AG08396 (cell line): Measurements from ENCODE around the gene CPT1B.
A peak's percentile ranks its signal among the peaks of the same experiment; 100 is the strongest.
"Not testable (repeated sequence)": the region's sequence is repeated elsewhere in the genome, so short reads cannot be mapped to it uniquely, and the experiment has no call there.

Experiments
- DNase-seq: peaks from one replicate; pipeline ENCODE4 v3.0.0; 2012; ENCODE audit warnings: low spot score, mixed read lengths

CPT1B gene

DNA sequence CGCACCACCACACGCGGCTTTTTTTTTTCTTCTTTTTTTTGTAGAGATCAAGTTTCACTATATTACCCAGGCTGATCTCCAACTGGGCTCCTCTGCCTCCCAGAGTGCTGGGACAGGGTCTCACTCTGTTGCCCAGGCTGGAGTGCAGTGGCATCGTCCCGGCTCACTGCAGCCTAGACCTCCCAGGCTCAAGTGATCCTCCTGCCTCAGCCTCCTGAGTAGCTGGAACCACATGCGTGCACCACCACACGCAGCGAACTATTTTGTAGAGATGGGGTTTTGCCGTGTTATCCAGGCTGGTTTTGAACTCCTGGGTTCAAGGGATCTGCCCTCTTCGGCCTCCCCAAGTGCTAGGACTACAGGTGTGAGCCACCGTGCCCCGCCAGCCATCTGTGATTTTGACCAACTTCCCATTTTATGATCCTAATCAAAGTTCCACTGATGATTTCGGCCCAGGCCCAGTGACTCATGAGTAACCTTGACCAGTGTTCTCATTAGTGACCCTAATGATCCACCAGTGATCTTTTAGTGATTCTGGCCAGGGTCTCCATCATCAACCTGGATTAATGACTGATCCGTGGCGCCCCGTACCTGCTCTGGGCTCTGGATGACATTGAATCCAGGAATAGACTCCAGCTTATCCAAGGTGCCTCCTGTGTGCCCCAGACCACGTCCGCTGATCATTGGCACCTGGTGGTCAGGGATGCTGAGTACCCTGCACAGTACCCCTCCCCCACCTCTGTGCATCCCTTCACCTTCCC is 50.1 kb downstream of the CPT1B start:
- no peak for DNase-seq

DNA sequence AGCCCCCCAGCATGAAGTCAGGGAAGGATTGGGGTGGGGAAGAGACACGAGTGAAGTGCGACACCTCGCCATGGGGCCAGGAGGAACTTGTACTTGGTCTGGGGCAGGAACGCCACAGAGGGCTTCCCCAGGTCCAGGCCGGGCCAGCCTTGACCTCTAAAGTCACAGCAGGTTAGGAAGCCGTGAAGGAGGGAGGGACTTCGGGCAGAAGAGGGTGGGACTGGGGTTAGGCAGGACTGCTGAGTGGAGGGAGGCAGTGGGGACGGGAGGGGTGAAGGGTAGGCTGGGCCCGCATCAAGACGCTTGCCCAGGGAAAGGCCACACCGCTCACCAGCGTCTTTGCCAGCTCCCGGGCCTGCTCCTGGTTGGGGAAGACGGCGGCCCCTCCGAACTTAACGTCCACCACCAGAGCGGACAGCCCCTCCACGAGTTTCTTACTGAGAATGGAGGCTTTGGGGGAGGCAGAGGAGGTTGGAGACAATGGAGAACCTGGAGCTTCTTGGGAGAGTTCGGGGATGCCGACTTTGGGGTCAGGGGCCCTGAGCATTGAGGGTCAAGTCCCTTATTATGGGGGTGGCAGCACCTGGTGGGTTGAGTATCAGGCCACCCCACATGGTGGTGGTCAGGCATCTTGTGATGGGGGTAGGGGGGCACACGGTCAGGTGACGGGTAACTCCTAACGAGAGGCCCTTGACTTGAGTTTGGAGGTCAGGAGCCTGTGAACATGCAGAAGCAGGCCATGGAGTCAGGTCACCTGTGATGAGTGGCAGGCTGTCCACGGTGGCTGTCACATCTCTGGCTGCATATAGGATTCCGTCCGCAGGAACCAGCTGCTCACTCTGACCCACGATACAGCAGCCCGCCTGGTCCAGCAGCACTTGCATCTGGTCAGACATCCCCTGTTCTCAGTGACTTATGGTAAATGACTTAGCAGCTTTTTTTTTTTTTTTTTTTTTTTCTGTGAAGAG is 51.1 kb downstream of the CPT1B start:
- DNase-seq, result no peak

DNA sequence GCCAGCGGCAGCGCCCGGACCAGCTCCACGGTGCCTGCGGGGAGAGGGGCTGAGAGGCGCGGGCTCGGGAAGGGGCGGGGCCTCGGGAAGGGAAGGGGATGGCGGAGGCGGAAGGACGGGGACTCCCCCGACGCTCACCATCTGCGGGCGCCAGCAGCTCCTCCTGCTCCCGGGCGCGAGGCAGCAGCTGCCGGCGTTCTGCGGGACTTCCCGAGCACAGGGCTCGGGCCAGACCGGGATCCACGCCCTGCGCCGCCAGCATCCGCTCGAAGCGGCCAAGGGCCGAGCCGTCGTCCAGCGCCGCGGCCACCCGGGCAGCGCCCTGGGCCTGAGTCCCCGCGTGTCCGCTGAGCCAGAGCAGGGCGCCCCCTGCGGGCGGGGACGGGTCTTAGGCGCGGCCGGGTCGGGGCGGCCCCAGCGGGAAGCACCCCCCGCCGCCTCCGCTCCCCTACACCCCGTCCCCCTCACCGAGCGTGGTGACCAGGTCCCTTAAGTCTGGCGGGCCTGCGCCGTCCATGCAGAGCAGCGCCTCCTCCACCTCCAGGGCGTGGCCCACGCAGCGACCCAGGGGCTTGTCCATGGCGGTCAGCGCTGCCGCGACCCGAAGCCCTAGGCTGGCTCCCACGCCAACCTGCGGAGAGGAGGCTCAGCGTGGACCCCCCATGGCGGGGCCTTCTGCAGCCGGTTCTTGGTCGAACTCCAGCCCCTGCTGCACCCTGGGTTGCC is 52.0 kb downstream of the CPT1B start:
- peak; percentile 83 for DNase-seq

DNA sequence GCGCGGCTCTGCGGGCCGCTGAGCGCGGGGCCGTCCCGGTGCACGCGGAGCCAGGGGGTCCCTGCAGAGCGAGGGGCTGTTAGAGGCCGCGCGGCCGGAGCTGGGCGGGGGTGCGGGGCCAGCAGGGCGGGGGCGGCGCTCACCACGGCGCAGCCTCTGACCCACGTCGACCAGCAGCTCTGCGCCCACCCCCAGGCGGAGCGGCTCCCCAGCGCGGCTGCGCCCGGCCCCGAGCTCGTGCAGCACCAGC is 52.4 kb downstream of the CPT1B start:
- DNase-seq, result no peak

DNA sequence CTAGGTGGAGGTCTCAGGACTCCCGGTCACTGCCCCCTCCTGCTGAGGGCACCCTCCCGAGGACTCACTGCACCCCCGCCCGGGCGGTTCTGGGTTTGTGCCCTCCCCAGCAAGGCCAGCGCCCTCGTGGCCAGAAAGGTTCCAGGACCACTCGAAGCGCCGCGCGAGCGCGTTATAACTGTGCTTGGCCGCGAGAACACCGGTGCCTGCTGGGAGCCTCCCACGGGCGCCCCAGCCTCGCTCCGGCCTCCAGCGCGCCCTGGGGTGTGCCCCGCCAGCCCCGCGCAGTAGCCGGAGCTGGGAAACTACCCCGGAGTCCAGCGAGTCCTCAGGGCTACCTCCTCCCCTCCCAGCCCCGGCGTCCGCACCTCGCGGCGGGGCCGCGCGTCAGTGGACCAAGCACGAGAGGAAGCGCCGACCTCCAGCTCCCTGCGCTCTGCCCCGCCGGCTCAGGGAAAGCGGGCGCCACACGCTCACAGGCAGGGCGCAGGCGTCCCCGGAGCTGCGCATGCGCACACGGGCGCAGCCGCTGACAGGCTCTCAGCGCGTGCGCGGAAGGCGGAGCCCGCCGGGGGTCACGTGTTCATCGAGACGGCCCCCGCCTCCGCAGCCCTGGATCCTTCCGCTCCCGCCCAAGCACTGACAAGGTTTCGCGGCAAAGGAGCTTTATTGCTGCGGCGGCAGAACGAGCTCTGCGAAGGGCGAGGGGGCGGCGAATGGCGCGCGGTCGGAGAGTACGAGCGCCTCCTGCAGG is 52.9 kb downstream of the CPT1B start, which contains the start of gene SCO2:
Gene SCO2 (minus strand): TSS at position 495 of the 754 bp plus-strand sequence. CDS start 1,187 bp downstream, outside the sequence.
- DNase-seq, result peak; percentile 100

DNA sequence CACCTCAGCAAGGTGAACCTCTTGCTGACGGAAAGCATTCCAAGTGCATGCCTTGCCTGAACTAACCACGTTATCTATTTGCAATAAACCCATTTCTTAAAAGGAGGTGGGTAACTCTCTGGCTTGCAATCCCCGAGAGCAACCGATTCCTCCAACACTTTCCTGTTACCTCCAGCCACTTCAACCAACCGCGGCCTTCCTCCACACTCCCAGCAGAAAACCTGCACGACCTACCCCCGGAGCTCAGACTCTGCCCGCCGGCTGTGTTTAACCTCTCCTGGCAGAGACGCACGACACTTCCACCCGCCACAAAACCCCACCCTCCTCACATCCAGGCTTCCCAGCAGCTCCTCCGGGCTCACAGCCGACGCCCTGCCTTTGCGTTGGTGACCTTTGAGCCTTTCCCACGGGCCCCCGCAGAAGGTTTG is 53.5 kb downstream of the CPT1B start:
- no peak for DNase-seq

DNA sequence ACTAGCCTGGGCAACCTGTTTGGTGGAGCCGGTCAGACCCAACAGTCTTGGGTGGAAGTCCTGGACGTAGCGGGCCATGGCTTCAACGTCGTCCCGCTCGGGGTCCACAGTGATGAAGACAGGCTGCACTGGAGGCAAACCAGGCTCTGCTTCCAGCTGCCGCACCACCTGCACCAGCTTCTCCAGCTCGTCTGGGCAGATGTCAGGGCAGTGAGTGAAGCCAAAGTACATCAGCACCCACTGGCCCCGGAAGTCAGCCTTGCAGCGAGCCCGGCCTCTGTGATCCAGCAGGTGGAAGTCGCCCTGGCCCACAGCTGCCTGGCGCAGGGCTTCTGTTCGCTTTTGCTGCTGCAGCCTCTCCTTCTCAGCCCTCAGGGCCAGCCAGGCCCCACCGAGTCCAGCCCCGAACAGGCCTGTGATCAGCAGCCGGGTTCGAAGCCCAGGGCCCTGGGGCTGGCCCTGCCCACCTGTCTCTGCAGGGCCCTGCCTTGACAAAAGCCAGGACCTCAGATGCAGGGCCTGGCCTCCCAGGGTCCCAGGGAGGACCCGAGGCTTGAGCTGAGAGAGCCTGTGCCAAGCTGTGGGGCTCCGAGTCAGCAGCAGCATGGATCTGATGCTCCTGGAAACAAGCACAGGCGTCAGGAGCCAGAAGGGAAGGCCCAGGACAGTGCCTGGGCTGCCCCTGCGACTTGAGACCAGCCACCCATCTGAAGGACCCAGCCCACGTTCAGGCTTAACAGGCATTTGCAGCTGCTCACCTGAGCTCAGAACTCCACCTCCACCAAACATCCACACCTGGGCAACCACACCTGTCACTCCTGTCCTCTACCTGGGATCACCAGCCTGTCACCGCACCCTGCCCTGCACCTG is 54.2 kb downstream of the CPT1B start:
- no peak for DNase-seq

DNA sequence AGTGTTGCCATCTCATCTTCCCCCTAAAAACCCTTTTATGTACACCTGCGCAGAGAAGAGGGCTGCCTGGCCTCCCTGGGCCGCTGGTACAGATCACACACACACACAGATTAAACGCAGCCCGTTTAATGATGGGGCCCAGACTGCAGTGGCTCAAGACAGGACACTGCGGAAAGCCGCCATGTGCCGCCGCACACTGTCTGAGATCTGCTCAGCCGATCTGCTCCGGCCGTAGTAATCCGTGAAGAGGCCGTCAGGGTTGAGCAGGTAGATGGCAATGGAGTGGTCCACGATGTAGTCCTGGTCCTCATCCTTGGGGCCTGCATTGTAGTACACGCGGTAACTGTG is 54.8 kb downstream of the CPT1B start:
- no peak for DNase-seq

DNA sequence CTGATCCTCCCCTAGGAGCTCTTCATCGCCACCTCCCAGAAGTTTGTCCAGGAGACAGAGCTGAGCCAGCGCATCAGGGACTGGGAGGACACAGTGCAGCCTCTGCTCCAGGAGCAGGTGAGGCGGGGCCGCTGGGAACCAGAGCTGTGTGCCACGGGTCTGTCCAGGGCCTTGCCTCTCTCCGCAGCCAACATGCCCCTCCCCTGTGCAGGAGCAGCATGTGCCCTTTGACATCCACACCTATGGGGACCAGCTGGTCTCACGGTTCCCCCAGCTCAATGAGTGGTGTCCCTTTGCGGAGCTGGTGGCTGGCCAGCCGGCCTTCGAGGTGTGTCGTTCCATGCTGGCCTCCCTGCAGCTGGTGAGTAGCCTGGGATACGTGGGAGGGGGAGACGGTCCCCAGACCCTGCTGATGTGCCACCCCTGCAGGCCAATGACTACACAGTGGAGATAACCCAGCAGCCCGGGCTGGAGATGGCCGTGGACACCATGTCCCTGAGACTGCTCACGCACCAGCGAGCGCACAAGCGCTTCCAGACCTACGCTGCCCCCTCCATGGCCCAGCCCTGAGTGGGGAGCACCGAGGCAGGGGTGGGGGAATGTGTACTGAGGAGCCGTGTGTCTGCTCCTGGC is 55.3 kb downstream of the CPT1B start:
- no peak for DNase-seq

DNA sequence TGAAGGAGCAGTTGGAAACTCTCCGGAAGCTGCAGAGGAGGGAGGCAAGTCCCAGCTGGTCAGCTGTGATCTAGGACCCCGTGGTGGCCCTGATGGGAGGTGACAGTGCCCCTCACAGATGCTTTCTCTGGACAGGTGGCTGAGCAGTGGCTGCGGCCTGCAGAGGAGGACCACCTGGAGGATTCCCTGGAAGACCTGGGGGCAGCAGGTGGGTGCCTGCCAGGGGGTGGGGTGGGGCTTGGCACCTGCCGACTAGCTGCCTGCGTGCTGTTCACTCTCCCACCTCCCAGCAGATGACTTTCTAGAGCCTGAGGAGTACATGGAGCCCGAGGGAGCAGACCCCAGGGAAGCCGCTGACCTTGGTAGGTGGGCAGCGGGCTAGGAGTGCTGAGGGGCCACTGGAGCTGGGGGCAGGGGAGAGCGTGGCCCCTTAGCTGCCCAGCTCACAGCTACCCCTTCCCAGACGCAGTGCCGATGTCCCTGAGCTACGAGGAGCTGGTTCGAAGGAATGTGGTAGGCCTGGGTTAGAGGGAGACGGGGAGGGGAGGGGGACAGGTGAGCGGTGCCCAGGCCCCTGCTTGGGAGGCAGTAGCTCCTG is 55.9 kb downstream of the CPT1B start:
- no peak for DNase-seq

DNA sequence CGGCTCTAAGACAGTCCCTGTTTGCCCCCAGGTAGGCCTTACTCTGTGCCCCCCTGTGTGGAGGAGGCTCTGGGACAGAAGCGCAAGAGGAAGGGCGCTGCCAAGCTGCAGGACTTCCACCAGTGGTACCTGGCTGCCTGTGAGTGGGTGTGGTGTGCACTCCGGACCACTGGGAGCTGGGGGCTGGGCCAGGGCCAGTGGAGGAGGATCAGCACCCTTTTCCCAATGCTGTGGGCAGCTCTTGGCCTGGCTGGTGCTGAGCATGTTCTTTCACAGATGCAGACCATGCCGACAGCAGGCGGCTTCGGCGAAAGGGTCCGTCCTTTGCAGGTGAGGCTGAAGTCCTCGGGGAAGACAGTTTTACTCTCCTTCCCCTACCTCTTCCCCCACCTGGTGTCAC is 56.5 kb downstream of the CPT1B start:
- no peak for DNase-seq

DNA sequence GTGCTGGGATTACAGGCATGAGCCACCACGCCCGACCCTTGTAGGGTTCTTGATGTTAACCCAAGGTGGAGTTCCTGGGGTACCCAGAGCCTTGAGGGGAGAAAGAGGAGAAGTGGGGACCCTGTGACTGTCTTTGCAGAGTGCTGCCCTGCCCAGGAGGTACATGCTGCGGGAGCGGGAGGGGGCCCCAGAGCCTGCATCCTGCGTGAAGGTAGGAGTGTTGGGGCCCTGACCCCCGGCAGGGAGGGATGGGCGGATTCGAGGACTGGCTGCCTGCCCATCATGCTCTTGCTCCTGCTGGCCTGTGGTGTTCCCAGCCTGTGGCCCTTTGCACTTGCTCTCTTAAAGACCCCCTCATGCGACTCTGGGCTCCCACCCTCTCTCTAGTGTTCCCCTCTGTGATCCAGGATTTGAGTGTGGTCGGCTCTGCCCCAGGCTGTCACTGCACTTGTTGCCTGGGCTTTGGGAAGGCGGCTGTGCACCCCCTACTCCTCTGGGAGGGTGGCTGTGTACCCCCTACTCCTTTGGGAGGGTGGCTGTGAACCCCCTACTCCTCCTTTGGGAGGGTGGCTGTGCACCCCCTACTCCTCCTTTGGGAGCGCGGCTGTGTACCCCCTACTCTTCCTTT is 57.3 kb downstream of the CPT1B start:
- DNase-seq, result no peak

DNA sequence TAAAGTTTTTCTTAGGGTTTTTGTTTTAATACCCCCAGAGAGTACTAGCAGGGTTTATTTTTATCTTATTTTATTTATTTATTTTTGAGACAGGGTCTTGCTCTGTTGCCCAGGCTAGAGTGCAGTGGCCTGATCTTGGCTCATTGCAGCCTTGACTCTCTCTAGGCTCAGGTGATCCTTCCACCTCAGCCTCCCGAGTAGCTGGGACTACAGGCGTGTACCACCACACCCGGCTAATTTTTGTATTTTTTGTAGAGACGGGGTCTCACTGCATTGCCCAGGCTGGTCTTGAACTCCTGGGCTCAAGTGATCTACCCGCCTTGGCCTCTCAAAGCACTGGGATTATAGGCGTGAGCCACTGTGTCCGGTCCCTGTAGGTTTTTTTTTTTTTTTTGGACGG is 58.0 kb downstream of the CPT1B start:
- DNase-seq, result not testable (repeated sequence)

DNA sequence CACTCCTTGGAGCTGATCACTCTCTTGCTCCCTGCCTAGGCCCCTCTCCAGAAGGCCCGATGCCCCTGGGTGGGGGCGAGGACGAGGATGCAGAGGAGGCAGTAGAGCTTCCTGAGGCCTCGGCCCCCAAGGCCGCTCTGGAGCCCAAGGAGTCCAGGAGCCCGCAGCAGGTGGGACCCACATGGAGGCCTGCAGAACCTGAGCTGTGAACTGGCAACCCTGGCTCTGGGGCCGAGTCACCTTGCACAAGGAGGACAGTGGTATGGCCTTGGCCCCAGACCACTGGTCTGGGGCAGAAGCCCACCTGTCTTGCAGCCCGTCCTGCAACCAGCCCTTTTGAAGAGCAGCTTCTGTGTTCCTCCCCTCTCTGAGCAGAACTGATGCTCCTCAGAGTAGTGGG is 59.1 kb downstream of the CPT1B start:
- DNase-seq, result no peak
